ENCODE results near the gene MLH3.

DNA sequence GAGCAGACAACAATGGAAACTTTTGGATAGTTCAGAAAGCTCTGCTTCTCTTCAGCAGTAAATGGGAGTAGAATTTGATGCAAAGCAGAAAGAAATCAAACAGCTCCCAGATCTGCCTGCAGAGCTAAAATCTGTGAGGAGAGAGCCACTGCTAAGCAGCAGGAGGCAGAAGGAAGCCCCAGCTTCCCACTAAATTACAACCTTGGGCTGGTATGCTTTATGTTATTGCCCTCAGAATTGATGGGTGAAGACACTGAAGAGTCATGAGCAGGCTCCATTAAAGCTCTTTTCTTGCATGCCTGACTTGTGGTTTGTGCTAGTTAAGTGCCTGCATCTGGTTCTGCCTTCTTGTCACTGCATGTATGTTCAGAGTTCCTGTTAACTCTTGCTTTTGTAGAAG, 26.5 kb upstream of the MLH3 start:
- TF ChIP-seq, protein P1, sequence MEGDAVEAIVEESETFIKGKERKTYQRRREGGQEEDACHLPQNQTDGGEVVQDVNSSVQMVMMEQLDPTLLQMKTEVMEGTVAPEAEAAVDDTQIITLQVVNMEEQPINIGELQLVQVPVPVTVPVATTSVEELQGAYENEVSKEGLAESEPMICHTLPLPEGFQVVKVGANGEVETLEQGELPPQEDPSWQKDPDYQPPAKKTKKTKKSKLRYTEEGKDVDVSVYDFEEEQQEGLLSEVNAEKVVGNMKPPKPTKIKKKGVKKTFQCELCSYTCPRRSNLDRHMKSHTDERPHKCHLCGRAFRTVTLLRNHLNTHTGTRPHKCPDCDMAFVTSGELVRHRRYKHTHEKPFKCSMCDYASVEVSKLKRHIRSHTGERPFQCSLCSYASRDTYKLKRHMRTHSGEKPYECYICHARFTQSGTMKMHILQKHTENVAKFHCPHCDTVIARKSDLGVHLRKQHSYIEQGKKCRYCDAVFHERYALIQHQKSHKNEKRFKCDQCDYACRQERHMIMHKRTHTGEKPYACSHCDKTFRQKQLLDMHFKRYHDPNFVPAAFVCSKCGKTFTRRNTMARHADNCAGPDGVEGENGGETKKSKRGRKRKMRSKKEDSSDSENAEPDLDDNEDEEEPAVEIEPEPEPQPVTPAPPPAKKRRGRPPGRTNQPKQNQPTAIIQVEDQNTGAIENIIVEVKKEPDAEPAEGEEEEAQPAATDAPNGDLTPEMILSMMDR (IDR thresholded peaks at IDR 0.05; ENCODE audit: borderline replicate concordance, extremely low read depth, low read length, poor library complexity, severe bottlenecking): no peak
- TF ChIP-seq EZH2 (IDR thresholded peaks at IDR 0.05; ENCODE audit: borderline replicate concordance, low read depth, low read length, severe bottlenecking): no peak
